ENCODE data around the gene BCL2L11.
A peak's percentile ranks its signal among the peaks of the same experiment; 100 is the strongest.

The BCL2L11 gene

GRCh38 chr2:111101592-111101991, 19.1 kb upstream of the BCL2L11 start:
- no peaks in the 10 kb centered on the region for H3K36me3 ChIP-seq (ENCODE audit: control insufficient read depth, insufficient read depth, low read length)
- no peak overlapping the region for H3K27ac ChIP-seq (ENCODE audit: low read depth, low read length)
- H3K4me3 ChIP-seq (ENCODE audit: low read depth, low read length): no peak overlapping the region
- H3K9me3 ChIP-seq (ENCODE audit: control insufficient read depth, insufficient read depth, low read length): no peaks in the 10 kb centered on the region
- H3K27me3 ChIP-seq (ENCODE audit: control insufficient read depth, insufficient read depth, low read length): no peaks in the 10 kb centered on the region
- no peak overlapping the region for H3K9ac ChIP-seq (ENCODE audit: low read depth, low read length)
- peaks cover 4% of the 10 kb centered on the region; the same call in 1 of the 2 replicates for H3K4me1 ChIP-seq (ENCODE audit: control insufficient read depth, insufficient read depth, low read length)

- Histone ChIP-seq H3K4me1 (ENCODE audit: control insufficient read depth, insufficient read depth, low read length) (peaks cover 4% of the 10 kb centered on the region; the same call in 1 of the 2 replicates), H3K27ac (ENCODE audit: low read depth, low read length) (no peak overlapping the region), H3K4me3 (ENCODE audit: low read depth, low read length) (no peak overlapping the region), H3K9ac (ENCODE audit: low read depth, low read length) (no peak overlapping the region), H3K9me3 (ENCODE audit: control insufficient read depth, insufficient read depth, low read length) (no peaks in the 10 kb centered on the region), H3K36me3 (ENCODE audit: control insufficient read depth, insufficient read depth, low read length) (no peaks in the 10 kb centered on the region), H3K27me3 (ENCODE audit: control insufficient read depth, insufficient read depth, low read length) (no peaks in the 10 kb centered on the region)
Measured at GRCh38 chr2:111102216-111102615, 18.5 kb upstream of the BCL2L11 start.

GRCh38 chr2:111105926-111106325, 14.8 kb upstream of the BCL2L11 start:
- Histone ChIP-seq H3K4me1 (ENCODE audit: control insufficient read depth, insufficient read depth, low read length) (no peaks in the 10 kb centered on the region), H3K27ac (ENCODE audit: low read depth, low read length) (no peak overlapping the region), H3K36me3 (ENCODE audit: control insufficient read depth, insufficient read depth, low read length) (no peaks in the 10 kb centered on the region), H3K9ac (ENCODE audit: low read depth, low read length) (no peak overlapping the region), H3K27me3 (ENCODE audit: control insufficient read depth, insufficient read depth, low read length) (no peaks in the 10 kb centered on the region), H3K9me3 (ENCODE audit: control insufficient read depth, insufficient read depth, low read length) (no peaks in the 10 kb centered on the region), H3K4me3 (ENCODE audit: low read depth, low read length) (no peak overlapping the region)

GRCh38 chr2:111106706-111107105, 14.0 kb upstream of the BCL2L11 start:
- H3K9me3 ChIP-seq (ENCODE audit: control insufficient read depth, insufficient read depth, low read length): no peaks in the 10 kb centered on the region
- no peaks in the 10 kb centered on the region for H3K27me3 ChIP-seq (ENCODE audit: control insufficient read depth, insufficient read depth, low read length)
- H3K27ac ChIP-seq (ENCODE audit: low read depth, low read length): no peak overlapping the region
- no peaks in the 10 kb centered on the region for H3K36me3 ChIP-seq (ENCODE audit: control insufficient read depth, insufficient read depth, low read length)
- no peak overlapping the region for H3K9ac ChIP-seq (ENCODE audit: low read depth, low read length)
- H3K4me3 ChIP-seq (ENCODE audit: low read depth, low read length): no peak overlapping the region
- no peaks in the 10 kb centered on the region for H3K4me1 ChIP-seq (ENCODE audit: control insufficient read depth, insufficient read depth, low read length)

GRCh38 chr2:111108745-111109271, 11.9 kb upstream of the BCL2L11 start:
- no peaks in the 10 kb centered on the region for H3K9me3 ChIP-seq (ENCODE audit: control insufficient read depth, insufficient read depth, low read length)
- H3K27me3 ChIP-seq (ENCODE audit: control insufficient read depth, insufficient read depth, low read length): no peaks in the 10 kb centered on the region
- H3K27ac ChIP-seq (ENCODE audit: low read depth, low read length): no peak overlapping the region
- H3K4me1 ChIP-seq (ENCODE audit: control insufficient read depth, insufficient read depth, low read length): no peaks in the 10 kb centered on the region
- H3K9ac ChIP-seq (ENCODE audit: low read depth, low read length): no peak overlapping the region
- H3K36me3 ChIP-seq (ENCODE audit: control insufficient read depth, insufficient read depth, low read length): no peaks in the 10 kb centered on the region
- no peak overlapping the region for H3K4me3 ChIP-seq (ENCODE audit: low read depth, low read length)

GRCh38 chr2:111111101-111111755, 9.5 kb upstream of the BCL2L11 start:
- H3K9ac ChIP-seq (ENCODE audit: low read depth, low read length): no peak overlapping the region

GRCh38 chr2:111113838-111114237, 6.9 kb upstream of the BCL2L11 start:
- Histone ChIP-seq H3K9ac (ENCODE audit: low read depth, low read length) (no peak overlapping the region), H3K27me3 (ENCODE audit: control insufficient read depth, insufficient read depth, low read length) (peaks cover 22% of the 10 kb centered on the region)

More at GRCh38 chr2:111111101-111111755, 9.5 kb upstream of the BCL2L11 start:
- H3K27me3 ChIP-seq (ENCODE audit: control insufficient read depth, insufficient read depth, low read length): peaks cover 2% of the 10 kb centered on the region; the same call in 1 of the 2 replicates
- H3K36me3 ChIP-seq (ENCODE audit: control insufficient read depth, insufficient read depth, low read length): no peaks in the 10 kb centered on the region
- H3K27ac ChIP-seq (ENCODE audit: low read depth, low read length): no peak overlapping the region
- no peaks in the 10 kb centered on the region for H3K9me3 ChIP-seq (ENCODE audit: control insufficient read depth, insufficient read depth, low read length)
- no peak overlapping the region for H3K4me3 ChIP-seq (ENCODE audit: low read depth, low read length)
- H3K4me1 ChIP-seq (ENCODE audit: control insufficient read depth, insufficient read depth, low read length): no peaks in the 10 kb centered on the region

GRCh38 chr2:111116011-111116746, 4.5 kb upstream of the BCL2L11 start:
- no peak overlapping the region for H3K27ac ChIP-seq (ENCODE audit: low read depth, low read length)
- no peaks in the 10 kb centered on the region for H3K9me3 ChIP-seq (ENCODE audit: control insufficient read depth, insufficient read depth, low read length)
- H3K4me3 ChIP-seq (ENCODE audit: low read depth, low read length): no peak overlapping the region
- peaks cover 41% of the 10 kb centered on the region for H3K27me3 ChIP-seq (ENCODE audit: control insufficient read depth, insufficient read depth, low read length)
- no peak overlapping the region for H3K9ac ChIP-seq (ENCODE audit: low read depth, low read length)
- peaks cover 9% of the 10 kb centered on the region; the same call in 1 of the 2 replicates for H3K4me1 ChIP-seq (ENCODE audit: control insufficient read depth, insufficient read depth, low read length)
- no peaks in the 10 kb centered on the region for H3K36me3 ChIP-seq (ENCODE audit: control insufficient read depth, insufficient read depth, low read length)

More at GRCh38 chr2:111113838-111114237, 6.9 kb upstream of the BCL2L11 start:
- H3K9me3 ChIP-seq (ENCODE audit: control insufficient read depth, insufficient read depth, low read length): no peaks in the 10 kb centered on the region
- H3K4me1 ChIP-seq (ENCODE audit: control insufficient read depth, insufficient read depth, low read length): peaks cover 6% of the 10 kb centered on the region; the same call in 1 of the 2 replicates
- no peak overlapping the region for H3K27ac ChIP-seq (ENCODE audit: low read depth, low read length)
- H3K4me3 ChIP-seq (ENCODE audit: low read depth, low read length): no peak overlapping the region
- no peaks in the 10 kb centered on the region for H3K36me3 ChIP-seq (ENCODE audit: control insufficient read depth, insufficient read depth, low read length)

- no peaks in the 10 kb centered on the region for H3K9me3 ChIP-seq (ENCODE audit: control insufficient read depth, insufficient read depth, low read length)
- H3K9ac ChIP-seq (ENCODE audit: low read depth, low read length): no peak overlapping the region
- peaks cover 9% of the 10 kb centered on the region; the same call in 1 of the 2 replicates for H3K4me1 ChIP-seq (ENCODE audit: control insufficient read depth, insufficient read depth, low read length)
- H3K4me3 ChIP-seq (ENCODE audit: low read depth, low read length): peak overlapping the region; percentile 66
- peaks cover 49% of the 10 kb centered on the region for H3K27me3 ChIP-seq (ENCODE audit: control insufficient read depth, insufficient read depth, low read length)
- H3K27ac ChIP-seq (ENCODE audit: low read depth, low read length): no peak overlapping the region
- H3K36me3 ChIP-seq (ENCODE audit: control insufficient read depth, insufficient read depth, low read length): no peaks in the 10 kb centered on the region
Measured at GRCh38 chr2:111116843-111117597, 3.7 kb upstream of the BCL2L11 start.

GRCh38 chr2:111117598-111118480, 2.9 kb upstream of the BCL2L11 start:
- H3K4me3 ChIP-seq (ENCODE audit: low read depth, low read length): peak overlapping the region; percentile 66
- H3K27ac ChIP-seq (ENCODE audit: low read depth, low read length): no peak overlapping the region
- no peaks in the 10 kb centered on the region for H3K36me3 ChIP-seq (ENCODE audit: control insufficient read depth, insufficient read depth, low read length)
- no peaks in the 10 kb centered on the region for H3K9me3 ChIP-seq (ENCODE audit: control insufficient read depth, insufficient read depth, low read length)
- H3K4me1 ChIP-seq (ENCODE audit: control insufficient read depth, insufficient read depth, low read length): peaks cover 9% of the 10 kb centered on the region; the same call in 1 of the 2 replicates
- peaks cover 51% of the 10 kb centered on the region for H3K27me3 ChIP-seq (ENCODE audit: control insufficient read depth, insufficient read depth, low read length)
- no peak overlapping the region for H3K9ac ChIP-seq (ENCODE audit: low read depth, low read length)

Data from HUES48 (cell line).